HG02571 (cell line): ENCODE data around the gene TFCP2L1.

Experiments
- ATAC-seq: cut with Tn5 transposase; IDR thresholded peaks from one replicate; pipeline ENCODE4 v1.9.1; 2021; ENCODE audit warnings: mild to moderate bottlenecking, moderate library complexity; ENCODE audit not compliant: unreplicated experiment

Gene TFCP2L1

GRCh38 chr2:121243821-121244460 lies 41.1 kb downstream of the TFCP2L1 start:
- no peak for ATAC-seq

DNA sequence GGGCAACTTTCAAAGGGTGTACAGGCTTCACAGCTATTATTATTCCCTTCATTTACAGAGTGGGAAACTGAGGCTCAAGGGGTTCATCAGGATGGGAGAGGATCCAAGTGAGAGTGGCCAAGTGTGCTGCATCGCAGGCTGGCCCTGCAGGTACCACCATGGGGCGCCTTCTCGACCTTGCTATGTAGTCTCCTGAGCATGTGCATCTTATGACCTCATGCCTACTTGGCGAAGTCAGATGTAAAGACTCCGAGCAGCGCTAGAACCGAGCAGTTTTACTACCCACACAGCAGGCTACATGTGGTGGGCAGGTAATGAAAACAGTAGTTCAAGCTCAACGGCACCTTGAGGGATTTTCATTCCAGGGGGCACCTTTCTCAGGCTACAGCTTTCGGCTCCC lies 42.0 kb downstream of the TFCP2L1 start:
- no peak for ATAC-seq

DNA sequence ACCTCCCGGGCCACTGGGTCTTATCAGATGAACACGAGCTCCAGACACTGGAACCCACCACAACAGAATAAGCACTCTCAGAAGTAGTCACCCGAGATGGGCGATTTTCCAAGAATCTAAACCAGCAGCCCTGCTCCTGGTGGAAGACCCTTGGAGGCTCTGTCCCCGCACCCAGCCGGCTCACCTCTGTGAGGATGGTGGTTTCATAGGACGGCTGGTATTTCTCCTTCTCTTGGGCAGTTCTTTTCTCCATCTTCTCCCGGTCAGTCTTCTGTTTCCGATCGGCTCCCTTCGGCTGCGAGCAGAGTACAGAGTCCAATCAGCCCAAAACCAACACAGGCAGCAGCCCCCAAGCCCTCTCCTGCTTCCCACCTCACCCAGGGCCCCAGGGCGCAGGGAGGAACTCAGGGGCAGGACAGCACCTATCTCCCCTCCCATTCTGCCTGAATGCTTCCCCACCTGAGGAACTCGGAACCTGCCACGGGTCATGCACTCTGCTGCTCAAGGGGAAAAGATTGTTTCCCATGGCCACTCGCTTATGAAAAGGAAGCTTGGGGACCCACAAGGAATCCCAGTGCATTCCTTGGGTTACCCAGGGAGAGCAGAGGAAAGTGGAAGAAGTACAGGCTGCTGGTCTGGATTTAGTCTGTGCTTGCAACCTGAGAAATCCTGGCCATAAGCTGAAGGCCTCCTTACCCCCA lies 42.7 kb downstream of the TFCP2L1 start:
- ATAC-seq, result no peak

GRCh38 chr2:121241466-121241865 lies 43.5 kb downstream of the TFCP2L1 start:
- no peak for ATAC-seq

DNA sequence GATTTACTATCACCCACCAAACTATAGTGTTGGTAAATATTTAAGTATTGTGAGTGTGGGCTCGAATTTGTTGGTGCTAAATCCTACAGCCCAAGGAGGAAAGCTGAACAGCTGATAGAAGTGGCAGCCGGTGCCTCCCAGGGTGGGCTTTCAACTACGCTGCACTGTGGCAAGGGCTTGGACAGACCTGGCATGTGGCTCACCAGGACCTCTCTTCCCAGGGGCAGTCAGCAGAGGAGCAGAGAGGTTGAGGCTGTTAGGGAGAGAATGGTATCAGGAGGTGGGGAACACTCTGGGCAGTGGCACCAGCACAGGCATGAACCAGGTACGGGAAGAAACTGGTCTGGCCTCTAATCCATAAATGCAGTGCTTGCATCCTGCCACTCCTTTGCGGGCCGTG lies 44.6 kb downstream of the TFCP2L1 start:
- ATAC-seq, result no peak

DNA sequence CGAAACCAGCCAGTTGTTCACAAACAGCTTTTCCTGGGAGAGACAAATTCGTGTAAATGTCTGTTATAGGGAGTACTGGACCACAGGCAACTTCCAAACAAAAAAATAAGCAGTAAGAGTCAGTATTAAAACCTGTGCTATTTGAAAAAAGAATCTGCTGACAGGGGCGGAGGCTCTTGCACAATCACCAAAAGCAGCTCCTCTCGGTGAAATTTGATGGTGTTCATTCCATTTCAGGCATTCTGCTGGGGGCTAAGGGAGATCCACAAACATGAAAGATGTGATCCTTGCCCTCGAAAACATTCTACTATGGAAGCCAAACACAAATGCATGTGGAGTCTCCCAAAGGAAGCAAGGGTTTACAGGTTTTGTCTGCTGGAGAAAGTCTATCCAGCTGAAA lies 45.0 kb downstream of the TFCP2L1 start:
- ATAC-seq, result no peak

- no peak for ATAC-seq
These were observed 45.5 kb downstream of the TFCP2L1 start for GRCh38 chr2:121239471-121239870.

DNA sequence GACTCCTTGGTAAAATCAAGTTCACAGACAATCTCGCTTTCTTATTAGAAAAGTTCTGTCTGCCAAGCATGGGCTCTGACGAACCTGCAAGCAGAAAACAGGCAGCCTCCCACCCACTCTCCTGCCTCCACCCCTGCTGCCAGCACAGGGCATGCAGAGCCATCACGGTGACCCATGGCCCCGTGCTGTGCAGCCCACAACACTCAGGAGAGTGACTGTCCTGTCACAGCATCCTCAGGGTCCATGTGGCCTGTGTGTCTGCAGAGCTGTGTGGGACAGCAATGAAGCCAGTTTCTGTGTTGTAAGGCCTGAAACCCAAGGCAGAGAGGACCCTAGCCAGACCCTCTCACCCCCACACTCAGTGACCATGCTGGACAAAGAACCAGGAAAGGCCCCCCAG lies 46.2 kb downstream of the TFCP2L1 start:
- no peak for ATAC-seq

- no peak for ATAC-seq
These were observed 46.9 kb downstream of the TFCP2L1 start for GRCh38 chr2:121237980-121238665.

DNA sequence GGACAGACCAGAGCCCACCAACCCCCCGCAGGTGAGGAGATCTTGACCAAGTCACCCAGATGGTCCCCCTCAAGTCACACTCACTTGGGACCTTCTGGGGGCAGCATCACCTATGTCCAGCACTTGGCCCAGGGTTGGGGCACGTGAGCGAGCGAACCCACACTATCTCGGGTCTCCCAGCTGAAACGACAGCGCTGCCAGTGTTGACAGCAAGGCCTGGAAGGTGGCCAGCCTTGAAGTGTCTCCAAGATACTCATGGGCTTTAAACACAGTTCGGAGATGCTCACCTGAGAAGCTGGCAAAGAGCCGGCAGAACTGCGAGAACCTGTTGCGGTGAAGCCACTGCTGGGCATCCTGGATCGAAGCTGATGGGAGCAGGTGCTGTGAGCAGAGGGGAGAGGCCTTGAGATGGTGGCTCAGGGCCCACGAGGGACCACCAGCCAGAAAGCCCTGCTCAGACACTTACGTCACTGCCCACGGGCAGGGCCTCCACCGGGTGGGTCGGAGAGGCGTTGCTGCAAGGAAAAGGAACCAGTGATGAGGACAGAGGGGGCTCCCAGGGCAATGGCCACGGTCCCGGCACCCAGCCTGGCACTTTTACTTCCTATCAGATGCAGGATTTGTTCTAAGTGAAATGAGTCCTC lies 47.5 kb downstream of the TFCP2L1 start:
- ATAC-seq, result no peak

DNA sequence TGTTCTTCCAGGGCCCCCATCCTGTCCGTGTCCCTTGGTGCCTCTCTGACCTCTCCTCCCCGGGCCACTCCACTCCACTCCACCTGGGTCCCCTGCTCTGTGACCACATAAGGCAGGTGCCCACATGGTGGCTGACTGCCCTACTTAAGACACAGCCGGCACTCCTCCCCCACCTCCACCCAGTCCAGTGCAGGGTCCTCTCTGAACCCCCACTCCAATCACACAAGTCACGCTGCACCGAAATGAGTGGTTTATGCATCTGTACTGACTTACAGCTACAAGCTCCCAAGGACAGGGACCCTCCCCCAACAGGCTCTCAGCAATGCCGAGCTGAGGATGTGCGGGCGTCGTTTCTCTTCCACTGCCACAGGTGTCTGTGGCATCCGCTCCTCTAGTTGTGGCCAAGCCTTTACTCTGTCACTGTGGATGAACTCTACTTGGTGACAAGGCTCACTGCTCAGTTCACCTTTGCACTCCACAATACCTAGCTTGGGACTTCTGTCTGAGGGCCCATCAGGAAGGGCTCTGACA lies 48.3 kb downstream of the TFCP2L1 start:
- no peak for ATAC-seq

GRCh38 chr2:121236101-121236640 lies 48.8 kb downstream of the TFCP2L1 start:
- no peak for ATAC-seq

- no peak for ATAC-seq
These were observed 49.5 kb downstream of the TFCP2L1 start for GRCh38 chr2:121235542-121235941.

GRCh38 chr2:121234791-121235190 lies 50.2 kb downstream of the TFCP2L1 start:
- no peak for ATAC-seq

DNA sequence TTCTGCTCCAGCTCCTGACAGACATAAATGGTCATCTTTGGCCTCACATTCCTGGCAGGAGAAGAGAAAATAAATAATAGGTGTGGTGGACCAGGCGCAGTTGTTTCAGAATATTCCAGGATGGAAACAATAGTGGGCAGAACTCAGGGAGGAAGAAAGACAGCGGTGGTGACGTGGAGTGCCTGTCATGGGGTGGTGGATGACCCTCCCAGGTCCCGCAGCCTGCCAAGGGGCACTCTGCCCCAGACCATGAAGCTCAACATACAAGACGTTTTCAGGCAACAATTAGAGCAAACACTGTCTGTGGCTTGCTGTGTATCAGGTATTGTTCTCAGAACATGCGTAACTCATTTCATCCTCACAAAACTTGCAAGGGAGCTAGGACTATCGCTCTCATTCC lies 50.9 kb downstream of the TFCP2L1 start:
- no peak for ATAC-seq

DNA sequence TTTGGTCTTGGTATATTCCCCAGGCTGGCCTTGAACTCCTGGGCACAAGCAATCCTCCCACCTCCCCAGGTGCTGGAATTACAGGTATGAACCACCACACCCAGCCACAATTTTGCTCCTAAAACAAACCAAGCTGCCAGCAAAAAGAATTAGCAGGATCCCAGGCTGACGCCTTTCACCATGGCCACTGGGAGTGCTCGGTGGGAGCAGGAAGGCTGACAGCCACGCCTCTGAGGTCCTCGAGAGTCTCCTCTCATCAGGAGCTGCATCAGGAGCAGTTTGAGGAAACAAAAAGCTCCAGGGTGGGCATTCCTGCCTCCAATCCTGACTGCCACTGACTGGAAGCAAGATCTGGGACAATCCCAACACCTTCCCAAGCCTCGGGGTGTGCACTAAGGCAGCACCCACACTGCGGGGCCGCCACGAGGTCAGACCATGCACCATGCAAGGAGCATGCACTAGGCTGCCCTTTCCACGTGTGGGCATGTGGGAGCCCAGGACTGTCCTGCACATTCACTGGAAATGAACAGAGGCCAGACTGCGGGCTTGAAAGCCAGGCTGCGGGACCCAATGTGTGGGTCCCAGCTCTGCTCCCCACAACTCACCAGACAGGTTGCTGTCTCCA lies 51.4 kb downstream of the TFCP2L1 start:
- ATAC-seq, result no peak

- no peak for ATAC-seq
These were observed 52.3 kb downstream of the TFCP2L1 start for GRCh38 chr2:121232626-121233265.

DNA sequence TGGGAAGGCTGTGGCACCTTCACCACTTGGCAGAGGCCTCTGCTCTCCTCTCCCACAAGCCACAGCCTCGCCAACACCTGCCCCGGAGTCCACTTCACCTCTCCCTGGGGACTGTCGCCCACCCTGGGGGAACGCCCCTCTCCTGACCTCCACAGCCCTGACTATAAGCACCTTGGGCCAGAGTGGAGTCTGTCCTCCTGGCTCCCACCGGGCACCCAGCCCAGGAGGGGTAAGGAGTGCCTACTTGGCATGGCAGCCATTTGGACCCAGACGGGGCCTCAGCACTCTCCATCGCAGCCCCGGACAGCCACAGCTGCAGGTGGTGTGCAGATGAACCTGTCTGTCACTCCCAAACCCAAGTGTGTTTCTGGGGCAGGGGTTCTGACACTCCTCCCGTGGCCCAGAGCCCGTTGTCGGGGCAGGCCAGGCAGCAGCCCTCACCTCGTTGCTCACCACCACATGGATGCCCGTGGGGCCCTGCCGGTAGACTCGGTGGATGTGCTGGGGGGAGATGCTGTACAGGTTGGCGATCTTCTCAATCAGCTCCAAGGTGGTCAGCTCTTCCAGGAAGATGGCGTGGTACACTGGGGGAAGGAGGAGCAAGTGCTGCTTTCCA lies 53.5 kb downstream of the TFCP2L1 start:
- ATAC-seq, result no peak

GRCh38 chr2:121228521-121228920 lies 56.5 kb downstream of the TFCP2L1 start:
- ATAC-seq, result no peak
